ENCODE data around the gene AQP10. TPM values are rescaled to one million over a fixed set of nuclear protein-coding genes. Genes with fewer than 3 reads are reported as not detected.

AQP10 gene
- total and polyA plus RNA-seq, 9 of the 15 experiments (the other 6 are each of a cell fraction or from before 2014, with no cell fraction given) = 0.37 to 9.7 (median 1.9) TPM

DNA sequence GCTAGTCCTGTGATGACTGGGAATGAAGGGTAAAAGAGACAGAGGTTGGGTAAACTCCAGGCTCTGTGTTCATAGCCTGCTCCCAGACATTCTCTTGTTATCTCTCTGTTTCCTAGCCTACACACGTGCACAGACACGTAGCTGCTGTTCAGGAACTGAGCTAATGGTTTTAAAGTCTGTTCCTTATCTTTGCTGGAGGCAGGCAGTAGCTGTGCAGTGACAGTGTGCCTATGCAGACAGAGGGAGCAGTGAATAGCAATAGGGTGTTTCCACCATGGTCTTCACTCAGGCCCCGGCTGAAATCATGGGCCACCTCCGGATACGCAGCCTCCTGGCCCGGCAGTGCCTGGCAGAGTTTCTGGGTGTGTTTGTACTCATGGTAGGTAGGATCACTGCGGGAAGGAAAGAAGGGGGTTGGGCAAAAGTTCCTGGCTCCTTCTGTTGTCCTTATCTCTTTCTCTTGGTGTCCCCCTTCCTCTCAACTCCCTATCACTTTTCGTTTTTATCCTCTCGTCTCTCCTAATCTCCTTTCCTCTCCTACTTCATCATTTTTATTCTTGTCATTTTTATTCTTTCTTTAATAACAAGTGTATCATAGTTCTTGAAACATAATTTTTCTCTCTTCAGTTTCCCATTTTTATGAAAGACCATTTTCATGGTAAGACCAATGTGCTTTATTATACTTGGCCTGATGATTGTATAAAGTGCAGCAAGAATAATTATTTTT lies at the start of gene AQP10 (continued):
- TF ChIP-seq, protein P1, sequence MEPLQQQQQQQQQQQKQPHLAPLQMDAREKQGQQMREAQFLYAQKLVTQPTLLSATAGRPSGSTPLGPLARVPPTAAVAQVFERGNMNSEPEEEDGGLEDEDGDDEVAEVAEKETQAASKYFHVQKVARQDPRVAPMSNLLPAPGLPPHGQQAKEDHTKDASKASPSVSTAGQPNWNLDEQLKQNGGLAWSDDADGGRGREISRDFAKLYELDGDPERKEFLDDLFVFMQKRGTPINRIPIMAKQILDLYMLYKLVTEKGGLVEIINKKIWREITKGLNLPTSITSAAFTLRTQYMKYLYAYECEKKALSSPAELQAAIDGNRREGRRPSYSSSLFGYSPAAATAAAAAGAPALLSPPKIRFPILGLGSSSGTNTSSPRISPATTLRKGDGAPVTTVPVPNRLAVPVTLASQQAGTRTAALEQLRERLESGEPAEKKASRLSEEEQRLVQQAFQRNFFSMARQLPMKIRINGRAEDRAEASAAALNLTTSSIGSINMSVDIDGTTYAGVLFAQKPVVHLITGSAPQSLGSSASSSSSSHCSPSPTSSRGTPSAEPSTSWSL (CRISPR knock-in tag; IDR thresholded peaks at IDR 0.05; ENCODE audit: borderline replicate concordance) = no peak
- TF ChIP-seq ESRRA (IDR thresholded peaks at IDR 0.05; ENCODE audit: borderline replicate concordance, low read depth) = no peak
- TF ChIP-seq GATA2 (CRISPR knock-in tag; IDR thresholded peaks at IDR 0.05) = peak; percentile 95
- TF ChIP-seq, protein P2, sequence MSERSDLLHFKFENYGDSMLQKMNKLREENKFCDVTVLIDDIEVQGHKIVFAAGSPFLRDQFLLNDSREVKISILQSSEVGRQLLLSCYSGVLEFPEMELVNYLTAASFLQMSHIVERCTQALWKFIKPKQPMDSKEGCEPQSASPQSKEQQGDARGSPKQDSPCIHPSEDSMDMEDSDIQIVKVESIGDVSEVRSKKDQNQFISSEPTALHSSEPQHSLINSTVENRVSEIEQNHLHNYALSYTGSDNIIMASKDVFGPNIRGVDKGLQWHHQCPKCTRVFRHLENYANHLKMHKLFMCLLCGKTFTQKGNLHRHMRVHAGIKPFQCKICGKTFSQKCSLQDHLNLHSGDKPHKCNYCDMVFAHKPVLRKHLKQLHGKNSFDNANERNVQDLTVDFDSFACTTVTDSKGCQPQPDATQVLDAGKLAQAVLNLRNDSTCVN (CRISPR knock-in tag; IDR thresholded peaks at IDR 0.05) = no peak
- no peak for TF ChIP-seq ELF2 (CRISPR knock-in tag; IDR thresholded peaks at IDR 0.05)
- TF ChIP-seq, protein P3, sequence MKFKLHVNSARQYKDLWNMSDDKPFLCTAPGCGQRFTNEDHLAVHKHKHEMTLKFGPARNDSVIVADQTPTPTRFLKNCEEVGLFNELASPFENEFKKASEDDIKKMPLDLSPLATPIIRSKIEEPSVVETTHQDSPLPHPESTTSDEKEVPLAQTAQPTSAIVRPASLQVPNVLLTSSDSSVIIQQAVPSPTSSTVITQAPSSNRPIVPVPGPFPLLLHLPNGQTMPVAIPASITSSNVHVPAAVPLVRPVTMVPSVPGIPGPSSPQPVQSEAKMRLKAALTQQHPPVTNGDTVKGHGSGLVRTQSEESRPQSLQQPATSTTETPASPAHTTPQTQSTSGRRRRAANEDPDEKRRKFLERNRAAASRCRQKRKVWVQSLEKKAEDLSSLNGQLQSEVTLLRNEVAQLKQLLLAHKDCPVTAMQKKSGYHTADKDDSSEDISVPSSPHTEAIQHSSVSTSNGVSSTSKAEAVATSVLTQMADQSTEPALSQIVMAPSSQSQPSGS (CRISPR knock-in tag; IDR thresholded peaks at IDR 0.05) = no peak
- TF ChIP-seq FIP1L1 (IDR thresholded peaks at IDR 0.05; ENCODE audit: low read depth, low read length, poor library complexity, severe bottlenecking) = no peak
- no peak for TF ChIP-seq POU5F1 (IDR thresholded peaks at IDR 0.05; ENCODE audit: borderline replicate concordance, low read depth, low read length, partially characterized antibody)
- TF ChIP-seq ZNF282 (CRISPR knock-in tag; IDR thresholded peaks at IDR 0.05) = no peak
- no peak for TF ChIP-seq SP2 (IDR thresholded peaks at IDR 0.05; ENCODE audit: extremely low read depth, low read depth, low read length, poor library complexity, severe bottlenecking)
- TF ChIP-seq ZNF561 (CRISPR knock-in tag; conservative IDR thresholded peaks at IDR 0.05) = no peak
- TF ChIP-seq NELFE (IDR thresholded peaks at IDR 0.05; ENCODE audit: insufficient read depth, insufficient read length) = no peak
- no peak for TF ChIP-seq TAF15 (IDR thresholded peaks at IDR 0.05; ENCODE audit: low read depth, low read length)
- TF ChIP-seq SAFB (IDR thresholded peaks at IDR 0.05; ENCODE audit: borderline replicate concordance, low read depth, low read length) = no peak
- TF ChIP-seq ZSCAN29 (IDR thresholded peaks at IDR 0.05) = no peak
- no peak for TF ChIP-seq CSDE1 (IDR thresholded peaks at IDR 0.05)
- TF ChIP-seq ZNF436 (CRISPR knock-in tag; IDR thresholded peaks at IDR 0.05) = no peak
- TF ChIP-seq THRAP3 (IDR thresholded peaks at IDR 0.05; ENCODE audit: borderline replicate concordance) = peak; percentile 78; the same call in 1 of the 2 replicates
- no peak for TF ChIP-seq SAP30 (IDR thresholded peaks at IDR 0.05; ENCODE audit: borderline replicate concordance, insufficient read depth, low read depth, low read length, poor library complexity, severe bottlenecking)
- no peak for TF ChIP-seq BMI1 (IDR thresholded peaks at IDR 0.05; ENCODE audit: low read length)
- TF ChIP-seq, protein P4, sequence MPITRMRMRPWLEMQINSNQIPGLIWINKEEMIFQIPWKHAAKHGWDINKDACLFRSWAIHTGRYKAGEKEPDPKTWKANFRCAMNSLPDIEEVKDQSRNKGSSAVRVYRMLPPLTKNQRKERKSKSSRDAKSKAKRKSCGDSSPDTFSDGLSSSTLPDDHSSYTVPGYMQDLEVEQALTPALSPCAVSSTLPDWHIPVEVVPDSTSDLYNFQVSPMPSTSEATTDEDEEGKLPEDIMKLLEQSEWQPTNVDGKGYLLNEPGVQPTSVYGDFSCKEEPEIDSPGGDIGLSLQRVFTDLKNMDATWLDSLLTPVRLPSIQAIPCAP (CRISPR knock-in tag; IDR thresholded peaks at IDR 0.05; ENCODE audit: borderline replicate concordance) = no peak
- TF ChIP-seq POLR2A (conservative IDR thresholded peaks at IDR 0.05) = peak; percentile 67
- no peak for TF ChIP-seq HDAC8 (tag; IDR thresholded peaks at IDR 0.05)
- TF ChIP-seq FOXK2 (conservative IDR thresholded peaks at IDR 0.05 in 1 of 2, IDR thresholded peaks at IDR 0.05 in 1 of 2; ENCODE audit: low read depth in 2 of 2) = peak; percentile 86 to 92
